A204.1 (cell line): ENCODE measurements around the gene WARS2.

ENCODE experiments used
- FAIRE-seq: peaks from 2 replicates; lab custom pipeline; 2012; peaks lifted over from hg19 to GRCh38; lab: Jason Lieb, UNC

Gene WARS2

DNA sequence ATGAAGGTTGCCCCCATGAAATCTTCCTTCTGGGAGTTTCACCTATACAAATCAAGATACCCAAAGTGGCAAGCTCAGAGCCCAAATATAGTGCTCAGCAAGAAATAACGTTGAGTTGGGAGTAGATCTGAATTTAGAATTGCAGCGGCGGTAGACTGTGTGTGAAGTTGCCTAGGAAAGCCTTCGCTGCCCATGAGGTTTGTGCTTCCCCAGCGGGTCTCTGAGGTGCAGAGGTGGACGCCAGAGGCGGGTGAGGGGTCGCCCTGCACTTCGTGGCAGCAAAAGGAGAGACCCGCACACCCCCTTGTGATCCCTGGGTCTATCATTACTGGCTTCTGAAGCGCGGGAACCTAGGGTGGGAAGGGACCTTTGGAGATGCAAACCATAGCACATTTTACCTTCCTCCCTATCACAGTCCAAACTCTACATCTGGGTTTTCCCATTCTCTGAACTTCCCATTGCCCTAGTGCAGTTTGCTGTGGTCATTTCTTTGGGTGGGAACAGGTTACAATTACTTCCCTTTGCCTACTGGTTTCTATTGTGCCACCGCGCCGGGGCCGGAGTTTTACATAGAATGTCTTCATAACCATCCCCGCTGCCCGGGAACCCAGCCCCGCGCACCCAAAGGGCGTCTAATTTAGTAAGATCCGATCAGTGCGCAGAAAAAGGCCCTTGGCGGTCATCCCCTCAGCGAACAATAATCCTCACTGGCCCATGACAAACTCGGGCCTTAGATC lies 157.5 kb downstream of the WARS2 start:
- no peak for FAIRE-seq

DNA sequence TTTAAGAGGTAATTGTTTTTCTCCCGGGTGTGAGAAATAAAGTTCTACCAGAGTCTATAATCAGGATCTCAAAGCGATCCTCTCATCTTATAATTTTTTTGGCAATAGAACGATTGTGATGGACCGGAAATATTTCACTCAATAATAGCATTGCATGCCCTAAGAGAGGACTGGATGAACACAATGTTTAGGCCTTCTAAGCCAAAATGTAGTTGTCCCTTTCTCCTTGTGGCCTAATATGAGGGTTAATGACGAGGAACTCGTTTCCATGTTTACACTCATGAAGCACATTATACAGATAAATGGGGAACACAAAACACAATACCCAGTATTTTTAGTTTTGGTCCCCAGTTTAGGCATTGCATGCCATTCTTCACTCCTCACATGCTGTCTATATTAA lies 158.2 kb downstream of the WARS2 start:
- FAIRE-seq: no peak

DNA sequence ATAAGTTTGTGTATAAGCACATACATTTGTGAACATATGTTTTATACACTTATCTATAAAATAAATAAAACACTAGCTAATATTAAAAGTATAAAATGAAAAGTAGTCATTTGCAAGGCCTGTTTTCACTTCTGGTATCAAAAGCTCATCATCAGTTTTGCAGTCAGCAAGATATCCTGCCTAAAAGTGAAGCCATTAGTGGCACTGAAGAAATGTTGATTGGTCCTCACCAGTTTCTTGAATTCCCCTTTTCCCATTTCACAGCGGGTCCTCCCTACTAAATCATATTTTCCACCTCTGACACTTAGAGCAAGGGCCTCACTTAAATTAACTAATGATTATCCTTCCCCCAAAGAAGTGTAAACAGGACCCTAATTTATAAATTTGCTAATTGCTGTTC lies 159.0 kb downstream of the WARS2 start:
- FAIRE-seq: no peak
